ENCODE measurements around the gene RYR1.

GRCh38 chr19:38580080-38580479 lies 146.6 kb downstream of the RYR1 start:
- no peak for TF ChIP-seq CTCF (IDR thresholded peaks at IDR 0.05; ENCODE audit: poor library complexity)
- no peak for TF ChIP-seq EZH2 (IDR thresholded peaks at IDR 0.05; ENCODE audit: borderline replicate concordance)
- no peak for TF ChIP-seq EZH2phosphoT487 (IDR thresholded peaks at IDR 0.05; ENCODE audit: low read depth, severe bottlenecking, unreplicated experiment)

All from hepatocyte (in vitro differentiated cells).